Stomach (tissue), 9 donors: ENCODE data around the gene MLST8. TPM values are rescaled to one million over a fixed set of nuclear protein-coding genes. Genes with fewer than 3 reads are reported as not detected.

ENCODE experiments used
- DNase-seq, 2 donors: peaks; one replicate each; pipeline versions ENCODE4 v3.0.0 to v3.0.0-alpha.2; 2013 to 2019
- H3K27ac ChIP-seq, 5 donors: fragments of 200-600 bp in 4 of 5; sonication (generic) in 4 of 5; one replicate each; pipeline ENCODE4 v1.5.1; 2013 to 2019; ENCODE audit warnings: mild to moderate bottlenecking in 1 of 5, moderate library complexity in 1 of 5
- H3K27me3 ChIP-seq, 3 donors: fragments of 200-600 bp; sonication (generic); one replicate each; pipeline ENCODE4 v1.5.1; 2017 to 2019; ENCODE audit warnings: mixed run types in 1 of 3
- H3K36me3 ChIP-seq, 4 donors: fragments of 200-600 bp; sonication (generic); 1 replicate in 3 of 4; 2 replicates in 1 of 4; pipeline ENCODE4 v1.5.1; 2016 to 2019
- H3K4me1 ChIP-seq, 4 donors: fragments of 200-600 bp; sonication (generic); one replicate each; pipeline ENCODE4 v1.5.1; 2016 to 2019
- H3K4me3 ChIP-seq, 4 donors: fragments of 200-600 bp; sonication (generic) in 3 of 4; one replicate each; pipeline ENCODE4 v1.5.1; 2016 to 2019; ENCODE audit warnings: mild to moderate bottlenecking in 1 of 4
- H3K9me3 ChIP-seq, 4 donors: fragments of 200-600 bp; sonication (generic); one replicate each; pipeline ENCODE4 v1.5.1; 2016 to 2019
- EP300 ChIP-seq: sonication (generic); formaldehyde crosslinking; IDR thresholded peaks from one replicate; pipeline ENCODE4 v1.6.1; 2017; ENCODE audit warnings: antibody characterized with exemption
- POLR2A ChIP-seq, 4 donors: fragments of 450-650 bp; IDR thresholded peaks; one replicate each; pipeline ENCODE4 v1.6.1; 2016; ENCODE audit warnings: antibody characterized with exemption in 4 of 4, control low read depth in 2 of 4, mild to moderate bottlenecking in 1 of 4, moderate library complexity in 1 of 4
- POLR2AphosphoS5 ChIP-seq, 3 donors: sonication (generic); formaldehyde crosslinking; IDR thresholded peaks; one replicate each; pipeline ENCODE4 v1.6.1; 2016; ENCODE audit warnings: antibody characterized with exemption in 3 of 3
- WGBS, 5 donors: extraction: QIAGEN DNeasy Blood & Tissue Kit in 3 of 5; methylation state at CpG; one replicate each; pipeline versions ENCODE4 v1.1.5 to v1.1.7; 2013 to 2018; 5-methylcytosine and 5-hydroxymethylcytosine counted together
- intact Hi-C: fragments of 100-400 bp; cut with DNase I; formaldehyde crosslinking; loops from one replicate; pipeline ENCODE4 v1.15.1; 2023; ENCODE audit warnings: low total_unique reads
- polyA plus RNA-seq, 3 donors: library from polyadenylated mRNA; stranded (reverse); fragments of 200-250 nt; gene quantifications; one replicate each; pipeline ENCODE4 v1.2.3, GENCODE V29; 2013
- total RNA-seq, 5 donors: library from RNA; depleted of rRNA; stranded (reverse); fragments of >200 nt; gene quantifications; one replicate each; pipeline versions ENCODE4 v1.1.0 to v1.2.3, GENCODE V29; 2014 to 2016
- TF ChIP-seq, protein P1 (sequence below), 7 experiments: fragments of 450-650 bp in 4 of 7; fragments of 200-600 bp in 3 of 7; sonication (generic) in 3 of 7; IDR thresholded peaks; one replicate each; pipeline ENCODE4 v1.5.1; 2016 to 2019; ENCODE audit warnings: antibody characterized with exemption in 7 of 7, control low read depth in 2 of 7, mild to moderate bottlenecking in 1 of 7
- donor health status: healthy with polysubstance abuse.
- donor health status: Bipolar disorder and iron deficiency.
- donor health status: healthy.

The MLST8 gene
- total and polyA plus RNA-seq, 8 donors: 7.5 to 235 (median 55.8) TPM

DNA sequence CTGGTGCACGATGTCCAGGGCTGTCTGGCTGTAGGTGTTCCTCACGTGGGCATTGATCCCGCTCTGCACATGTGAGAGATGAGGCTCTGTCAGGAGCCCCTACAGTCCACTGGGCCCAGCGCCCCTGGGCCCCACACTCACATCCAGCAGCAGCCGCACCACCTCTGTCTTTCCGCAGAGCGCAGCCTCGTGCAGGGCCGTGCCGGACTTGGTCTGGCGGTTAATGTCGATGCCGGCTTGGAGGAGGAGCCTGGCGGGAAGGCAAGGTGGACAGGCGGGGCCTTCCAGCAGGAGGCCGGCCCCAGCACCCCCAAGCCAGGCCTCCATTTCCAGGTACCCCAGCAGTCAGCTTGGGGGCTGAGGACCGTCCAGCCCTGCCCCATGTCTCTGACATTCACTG lies 18.0 kb upstream of the MLST8 start:
- Histone ChIP-seq H3K4me3 (no peak overlapping the region), H3K9me3 (no peaks in the 10 kb centered on the region), H3K4me1 (no peaks in the 10 kb centered on the region), H3K27me3 (no peaks in the 10 kb centered on the region), H3K36me3 (no peaks in the 10 kb centered on the region), H3K27ac (no peak overlapping the region)
- no peak for DNase-seq
- intact Hi-C loops: no loop called here
- TF ChIP-seq, protein P1, sequence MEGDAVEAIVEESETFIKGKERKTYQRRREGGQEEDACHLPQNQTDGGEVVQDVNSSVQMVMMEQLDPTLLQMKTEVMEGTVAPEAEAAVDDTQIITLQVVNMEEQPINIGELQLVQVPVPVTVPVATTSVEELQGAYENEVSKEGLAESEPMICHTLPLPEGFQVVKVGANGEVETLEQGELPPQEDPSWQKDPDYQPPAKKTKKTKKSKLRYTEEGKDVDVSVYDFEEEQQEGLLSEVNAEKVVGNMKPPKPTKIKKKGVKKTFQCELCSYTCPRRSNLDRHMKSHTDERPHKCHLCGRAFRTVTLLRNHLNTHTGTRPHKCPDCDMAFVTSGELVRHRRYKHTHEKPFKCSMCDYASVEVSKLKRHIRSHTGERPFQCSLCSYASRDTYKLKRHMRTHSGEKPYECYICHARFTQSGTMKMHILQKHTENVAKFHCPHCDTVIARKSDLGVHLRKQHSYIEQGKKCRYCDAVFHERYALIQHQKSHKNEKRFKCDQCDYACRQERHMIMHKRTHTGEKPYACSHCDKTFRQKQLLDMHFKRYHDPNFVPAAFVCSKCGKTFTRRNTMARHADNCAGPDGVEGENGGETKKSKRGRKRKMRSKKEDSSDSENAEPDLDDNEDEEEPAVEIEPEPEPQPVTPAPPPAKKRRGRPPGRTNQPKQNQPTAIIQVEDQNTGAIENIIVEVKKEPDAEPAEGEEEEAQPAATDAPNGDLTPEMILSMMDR (IDR thresholded peaks at IDR 0.05): no peak
- TF ChIP-seq POLR2AphosphoS5 (IDR thresholded peaks at IDR 0.05) (no peak), EP300 (no peak), POLR2A (IDR thresholded peaks at IDR 0.05) (no peak)
- WGBS, 5 donors: 56 to 76% (median 73%) methylated on average over 1 to 17 of the region's 17 CpGs

DNA sequence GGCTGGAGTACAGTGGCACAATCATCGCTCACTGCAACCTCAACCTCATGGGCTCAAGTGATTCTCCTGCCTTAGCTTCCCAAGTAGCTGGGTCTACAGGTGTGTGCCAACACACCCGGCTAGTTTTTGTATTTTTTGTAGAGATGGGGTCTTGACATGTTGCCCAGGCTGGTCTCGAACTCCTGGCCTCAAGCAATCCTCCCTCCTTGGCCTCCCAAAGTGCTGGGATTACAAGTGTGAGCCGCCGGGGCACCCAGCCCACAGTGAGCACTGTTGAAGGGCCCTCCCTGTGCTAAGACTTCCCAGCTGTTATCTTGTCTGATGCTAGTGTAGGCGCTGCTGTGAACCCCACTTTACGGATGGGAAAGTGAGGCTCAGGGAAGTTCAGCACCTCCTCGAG lies 16.9 kb upstream of the MLST8 start:
- intact Hi-C loops: no loop called here
- Histone ChIP-seq H3K9me3 (no peaks in the 10 kb centered on the region), H3K4me3 (no peak overlapping the region), H3K36me3 (no peaks in the 10 kb centered on the region), H3K27me3 (peaks cover 0 to under 1% (median 0%) of the 10 kb centered on the region in 3 donors), H3K27ac (no peak overlapping the region), H3K4me1 (no peaks in the 10 kb centered on the region)
- WGBS, 5 donors: 87 to 96% (median 92%) methylated on average over 6 to 8 of the region's 8 CpGs
- TF ChIP-seq POLR2AphosphoS5 (IDR thresholded peaks at IDR 0.05): no peak
- TF ChIP-seq, protein P1 (IDR thresholded peaks at IDR 0.05): no peak
- TF ChIP-seq POLR2A (IDR thresholded peaks at IDR 0.05): no peak
- no peak for TF ChIP-seq EP300
- no peak for DNase-seq

GRCh38 chr16:2189252-2189893 lies 15.9 kb upstream of the MLST8 start:
- Histone ChIP-seq H3K4me3 (no peak overlapping the region), H3K9me3 (no peaks in the 10 kb centered on the region), H3K4me1 (no peaks in the 10 kb centered on the region), H3K27ac (no peak overlapping the region), H3K36me3 (no peaks in the 10 kb centered on the region), H3K27me3 (peaks cover 0 to 11% (median 4%) of the 10 kb centered on the region in 3 donors)
- intact Hi-C loops: no loop called here
- no peak for TF ChIP-seq POLR2AphosphoS5 (IDR thresholded peaks at IDR 0.05)
- TF ChIP-seq POLR2A (IDR thresholded peaks at IDR 0.05): no peak
- no peak for TF ChIP-seq EP300
- TF ChIP-seq, protein P1 (IDR thresholded peaks at IDR 0.05): no peak
- DNase-seq: no peak
- 84 to 90% (median 86%) methylated on average over 8 to 25 of the region's 25 CpGs for WGBS, 5 donors

DNA sequence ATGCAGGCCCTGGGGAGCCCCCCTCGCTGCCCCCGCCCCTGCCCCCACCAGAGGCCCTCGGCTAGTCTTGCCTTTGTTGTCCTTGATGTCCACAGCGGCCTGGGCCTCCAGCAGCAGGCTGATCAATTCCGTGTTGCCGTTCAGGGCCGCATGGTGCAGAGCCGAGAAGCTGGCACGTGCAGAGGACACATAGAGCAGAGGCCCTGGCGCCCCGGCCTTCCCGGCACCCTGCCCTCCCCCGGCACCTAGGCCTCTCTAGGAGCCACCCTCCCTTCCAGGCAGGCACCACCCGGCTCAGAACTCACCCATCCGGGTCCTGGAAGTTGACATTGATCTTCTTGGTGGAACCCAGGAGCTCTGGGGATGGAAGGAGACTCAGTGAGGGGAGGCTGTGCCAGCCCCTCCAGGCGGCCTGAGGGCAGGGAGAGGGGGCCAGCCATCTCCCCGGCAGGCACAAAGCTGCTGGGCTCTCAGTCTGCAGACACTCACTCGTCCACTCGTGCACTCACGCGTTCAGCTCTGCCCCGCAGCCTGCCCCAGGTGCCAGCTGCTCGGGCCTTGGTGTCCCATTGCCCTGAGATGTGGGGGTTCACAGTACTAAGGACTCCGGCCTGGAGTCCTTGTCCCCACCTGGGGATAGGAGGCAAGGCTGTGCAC lies 15.1 kb upstream of the MLST8 start:
- intact Hi-C loops: loop anchor here (10.0 kb wide), 1 partner anchor 305 kb away; no protein-coding TSS in a partner anchor

More for the DNA sequence above, 15.1 kb upstream of the MLST8 start:
- Histone ChIP-seq H3K27me3 (peaks cover 0 to 18% (median 12%) of the 10 kb centered on the region in 3 donors), H3K36me3 (no peaks in the 10 kb centered on the region), H3K4me3 (no peak overlapping the region), H3K9me3 (no peaks in the 10 kb centered on the region), H3K27ac (no peak overlapping the region), H3K4me1 (peaks cover 2 to 7% (median 3%) of the 10 kb centered on the region in 4 donors)
- 74 to 82% (median 79%) methylated on average over 14 to 24 of the region's 24 CpGs for WGBS, 5 donors
- DNase-seq: no peak
- TF ChIP-seq POLR2AphosphoS5 (IDR thresholded peaks at IDR 0.05) (no peak), EP300 (no peak)
- TF ChIP-seq, protein P1 (IDR thresholded peaks at IDR 0.05): no peak
